Measurements from ENCODE around the gene TFEB.

Gene TFEB

DNA sequence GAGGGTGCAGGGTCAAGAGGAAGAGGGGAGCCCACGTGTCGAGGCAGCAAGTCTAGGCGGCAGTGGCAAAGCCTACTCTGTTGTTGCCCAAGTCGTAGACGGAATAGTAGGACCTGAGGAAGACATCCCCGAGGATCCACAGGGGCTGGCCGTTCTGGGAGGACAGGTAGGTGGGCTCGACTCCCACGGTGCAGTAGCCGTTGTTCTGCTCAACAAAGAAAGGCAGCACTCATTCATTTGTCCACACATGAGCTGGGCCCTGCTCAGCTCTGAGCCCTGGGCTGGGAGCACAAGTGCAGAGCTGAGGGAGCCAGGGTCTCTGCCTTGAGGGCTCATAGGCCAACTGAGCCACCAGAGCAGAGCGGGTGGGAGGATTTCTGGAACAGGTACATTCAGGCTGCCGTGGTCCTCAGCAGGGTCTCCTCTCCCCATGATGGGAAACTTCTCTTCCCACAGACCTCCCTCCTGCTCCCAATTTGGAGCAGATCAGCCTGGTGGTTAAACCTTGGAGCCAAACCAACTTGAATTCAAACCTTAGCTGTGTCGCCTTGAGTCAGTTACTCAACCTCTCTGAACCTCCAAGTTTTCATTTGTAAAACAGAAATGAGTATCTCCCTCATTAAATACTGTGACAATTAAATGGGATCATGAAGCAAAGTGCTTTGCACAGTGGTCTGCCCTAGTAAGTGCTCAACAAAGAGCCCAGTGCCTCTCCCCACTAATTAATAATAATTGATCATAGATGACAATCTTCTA is 1.6 kb upstream of the TFEB start:
- DNase-seq: no peak

DNA sequence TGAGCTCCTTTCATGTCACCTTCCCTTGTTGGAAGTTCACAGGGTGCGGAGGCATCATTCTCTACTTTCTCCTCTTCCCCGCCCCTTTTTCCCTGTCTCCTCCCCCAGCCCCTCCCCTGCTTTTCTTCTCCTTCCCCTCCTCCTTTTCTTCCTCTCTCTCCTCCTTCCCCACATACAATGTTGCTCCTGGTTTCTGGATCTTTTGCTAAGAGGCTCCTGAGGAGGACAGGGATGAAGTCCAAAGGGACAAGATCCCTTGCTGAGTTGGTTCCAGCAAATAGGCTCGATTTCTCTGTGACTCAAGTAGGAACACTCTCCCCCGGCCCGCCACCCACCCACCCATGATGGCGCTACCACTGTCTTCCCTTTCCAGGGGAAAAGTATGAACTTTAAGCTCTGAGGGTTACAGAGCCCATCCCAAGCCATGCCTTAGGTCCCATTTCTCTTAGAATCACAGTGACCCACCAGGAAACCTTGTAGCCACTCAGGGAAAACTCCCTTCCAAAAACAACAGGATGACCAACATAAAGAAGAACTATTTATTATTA is 852 bp upstream of the TFEB start:
- no peak for DNase-seq

DNA sequence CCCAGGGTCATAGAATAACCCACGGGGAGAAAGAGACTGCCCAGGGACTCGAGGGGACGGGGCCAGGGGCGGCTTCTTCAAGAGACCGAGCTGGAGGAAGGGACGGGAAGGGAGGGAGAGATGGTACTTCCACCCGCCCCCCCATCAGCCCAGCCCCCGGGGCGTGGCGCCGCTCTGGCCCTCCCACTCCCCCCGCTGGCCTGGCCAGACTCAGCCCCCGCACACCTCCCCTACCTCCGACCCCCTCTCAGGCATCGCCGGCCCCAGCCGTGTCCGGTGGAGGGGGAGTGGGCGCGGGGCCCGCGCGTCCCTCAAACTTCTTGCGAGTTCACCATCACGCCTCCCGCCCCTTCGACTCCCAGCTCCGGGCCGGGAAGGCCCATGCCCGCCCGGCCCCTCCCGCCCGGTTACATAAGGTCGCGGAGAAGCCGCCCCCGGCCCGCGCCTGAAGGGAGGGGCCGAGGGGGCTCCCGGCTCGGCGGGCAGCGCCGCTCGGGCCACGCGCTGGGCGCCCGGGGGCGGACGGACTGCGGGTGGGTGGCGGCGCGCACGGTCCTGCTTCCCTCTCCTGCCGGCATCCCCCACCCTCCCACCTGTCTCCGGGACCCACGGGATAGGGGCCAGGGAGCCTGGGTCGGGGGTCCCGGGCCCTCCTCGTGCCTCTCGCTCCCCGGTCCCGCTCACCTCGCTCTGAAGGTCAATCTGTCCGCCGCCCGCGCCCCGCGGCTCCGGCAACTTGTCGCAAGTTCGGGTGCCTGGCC is 562 bp downstream of the TFEB start:
- DNase-seq: no peak

DNA sequence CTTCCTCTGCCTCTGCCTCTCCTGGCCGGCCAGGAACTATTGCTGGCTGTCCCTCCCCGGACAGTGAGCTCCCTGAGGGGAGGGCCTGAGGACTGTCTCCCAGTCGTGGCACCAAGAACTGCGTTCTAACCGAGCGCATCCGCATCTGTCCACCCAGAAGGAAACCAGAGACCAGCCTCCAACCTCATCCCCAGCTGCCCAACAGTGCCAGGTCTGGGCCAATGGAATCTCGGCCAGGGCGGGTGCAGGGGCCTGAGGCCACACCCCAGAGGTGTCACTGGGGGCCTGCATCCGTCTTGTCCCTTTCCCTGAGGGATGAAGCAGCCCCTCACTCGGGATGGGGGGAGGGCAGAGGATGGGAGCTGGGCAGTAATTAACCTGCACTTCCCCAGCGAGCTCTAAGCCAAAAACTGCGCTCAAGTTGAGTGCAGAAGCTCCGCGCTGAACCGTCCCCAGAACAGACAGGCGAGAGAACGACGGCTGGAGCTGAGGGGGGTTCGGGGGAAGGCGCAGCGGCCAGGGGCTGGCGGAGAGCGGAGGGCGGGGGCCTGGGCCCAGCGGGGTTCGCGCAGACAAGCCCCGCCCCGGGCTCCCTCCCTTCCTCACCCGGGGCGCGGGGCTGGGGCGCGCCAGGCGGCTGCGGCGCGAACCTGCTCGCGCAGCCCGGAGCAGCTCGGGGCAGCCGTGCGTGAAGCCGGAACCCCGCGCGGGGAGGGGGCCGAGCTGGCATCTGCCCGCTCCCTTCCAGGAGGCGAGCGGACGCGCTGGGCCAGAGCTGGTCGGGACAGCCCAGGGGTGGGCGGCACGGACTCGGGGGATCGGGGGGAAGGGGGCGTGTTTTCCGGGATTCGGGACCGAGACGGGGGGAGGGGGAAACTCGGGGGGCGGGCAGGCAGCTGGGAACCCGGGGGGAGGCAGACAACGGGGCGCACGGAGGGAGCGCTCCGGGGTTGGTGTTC is 1.4 kb downstream of the TFEB start:
- no peak for DNase-seq

DNA sequence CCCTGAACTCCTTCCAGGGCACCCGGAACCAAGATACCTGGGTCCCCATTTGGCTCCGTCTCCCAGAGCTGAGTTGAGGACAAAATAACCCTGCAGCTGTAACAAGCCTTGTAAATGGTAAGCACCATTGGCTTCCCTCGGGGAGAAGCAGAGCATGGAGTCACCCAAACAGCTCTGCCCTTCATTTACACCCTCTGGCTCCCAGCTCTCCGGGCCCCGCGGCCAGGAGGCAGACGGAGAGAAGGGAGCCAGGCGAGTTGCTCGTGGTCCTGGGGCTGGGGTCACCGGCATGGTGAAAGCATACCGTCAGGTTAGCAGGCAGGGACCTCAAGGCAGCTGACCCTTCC is 2.1 kb downstream of the TFEB start:
- DNase-seq: no peak

DNA sequence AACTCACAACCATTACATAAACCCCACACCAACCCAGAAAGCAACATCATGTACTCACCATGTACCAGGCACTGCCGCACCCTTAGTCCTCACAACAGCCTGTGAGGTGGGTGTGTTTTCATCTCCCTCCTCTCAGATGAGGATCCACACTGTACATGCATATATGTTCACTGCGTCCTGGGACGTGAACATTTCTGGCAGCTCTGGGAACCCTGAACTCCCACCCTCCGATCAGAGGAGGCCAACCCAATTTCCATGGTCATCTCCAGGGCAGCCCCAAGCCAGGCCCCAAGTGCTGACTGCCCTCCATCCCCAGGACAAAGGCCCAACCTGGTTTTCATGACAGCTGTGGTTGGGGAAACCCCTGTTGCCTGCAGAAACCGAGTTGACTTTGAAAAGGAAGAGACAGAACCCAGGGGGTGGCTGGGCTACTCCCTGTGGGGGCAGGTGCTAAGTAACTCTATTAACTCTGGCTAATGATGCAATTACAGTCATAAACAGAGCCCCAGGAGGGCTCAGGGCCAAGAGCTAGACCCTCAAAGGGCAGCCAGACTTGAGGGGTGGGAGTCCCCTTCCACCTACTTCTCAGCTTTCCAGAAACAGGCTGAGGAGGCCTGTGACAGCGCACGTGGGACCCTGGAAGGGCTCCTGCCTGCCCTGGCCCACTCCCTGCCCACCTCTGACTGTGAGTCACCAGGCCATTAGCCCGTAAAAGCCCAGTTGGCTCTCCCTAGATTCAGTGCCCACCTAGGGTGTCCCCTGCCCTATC is 2.6 kb downstream of the TFEB start:
- DNase-seq: no peak

DNA sequence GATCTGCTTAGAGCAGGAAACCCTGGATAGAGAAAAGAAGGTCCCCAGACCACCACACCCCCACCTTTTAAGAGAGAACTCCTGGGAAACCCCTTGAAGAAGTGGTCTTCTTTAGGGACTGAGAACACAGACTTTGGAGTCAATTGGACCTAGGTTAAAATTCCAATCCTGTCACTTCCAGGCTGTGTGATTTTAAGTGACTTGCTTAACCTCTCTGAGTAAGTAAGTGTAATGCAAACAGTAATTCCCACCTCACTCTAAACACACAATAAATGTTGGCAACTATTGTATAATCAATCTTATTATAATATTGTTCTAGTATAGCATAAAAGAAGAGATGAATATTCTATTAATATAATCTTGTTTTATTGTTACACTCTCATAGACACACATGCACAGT is 3.3 kb downstream of the TFEB start:
- no peak for DNase-seq

DNA sequence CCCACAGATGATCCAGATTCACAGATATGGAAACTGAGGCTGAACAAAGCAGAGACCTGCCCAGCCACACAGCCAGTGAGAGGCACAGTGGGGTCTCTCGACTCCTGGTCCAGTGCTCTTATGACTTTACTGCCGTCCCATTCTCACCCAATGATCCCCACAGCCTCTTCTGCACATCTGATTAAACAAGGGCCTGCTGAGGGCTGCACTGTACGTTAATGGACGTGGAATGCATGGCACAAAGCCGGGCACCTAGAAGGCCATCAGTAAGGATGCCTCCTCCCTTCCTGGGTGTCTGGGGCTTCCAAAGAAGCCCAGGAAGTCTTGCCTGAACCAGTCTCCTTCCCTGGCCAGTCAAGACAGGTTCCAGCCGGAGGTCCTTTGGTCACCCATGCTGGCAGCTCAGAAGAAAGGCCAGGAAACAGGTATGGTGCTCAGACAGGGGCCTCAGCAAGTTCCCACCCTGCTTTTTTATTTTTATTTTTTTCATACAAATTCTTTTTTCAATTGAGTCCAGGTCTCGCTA is 3.8 kb downstream of the TFEB start:
- no peak for DNase-seq

DNA sequence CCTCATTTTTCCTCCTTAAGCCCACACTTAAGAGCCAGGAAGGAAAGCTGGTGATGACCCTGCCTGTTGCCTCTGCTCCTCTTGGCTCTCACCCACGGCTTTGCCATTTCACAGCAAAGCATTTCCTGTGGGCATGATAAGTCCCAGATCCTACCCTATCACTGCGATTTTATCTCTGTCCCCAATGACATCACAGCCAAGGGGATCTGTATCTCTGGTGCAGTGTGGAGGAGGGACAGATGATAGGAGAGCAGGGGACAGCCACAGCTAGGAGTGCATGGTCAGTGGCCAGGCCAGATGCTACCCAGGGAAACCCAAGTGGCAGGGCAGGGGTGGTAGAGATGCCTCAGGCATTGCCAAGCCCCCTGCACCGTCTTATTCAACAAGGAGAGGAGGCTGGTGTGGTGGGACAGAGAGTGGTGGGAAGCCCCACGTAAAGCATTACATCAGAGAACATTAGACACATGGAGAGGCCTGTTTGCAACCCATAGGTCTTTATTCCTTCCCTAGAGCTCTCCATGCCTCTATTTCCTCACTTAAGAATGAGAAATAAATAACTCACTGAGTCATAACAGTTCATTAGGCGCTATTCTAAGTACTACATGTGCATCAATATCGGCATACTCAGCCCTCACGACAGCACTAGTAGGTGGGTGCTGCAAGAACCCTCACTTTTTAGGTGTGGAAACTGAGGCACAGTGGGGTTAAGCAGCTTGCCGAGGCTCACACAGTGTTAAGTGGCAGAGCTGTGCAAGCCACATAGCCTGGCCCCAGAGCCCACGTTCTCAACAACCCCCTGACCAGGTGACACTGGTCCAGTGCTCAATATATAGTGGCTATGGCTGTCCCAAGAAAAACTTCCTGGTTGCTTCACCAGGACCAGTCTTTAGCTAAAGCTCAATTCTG is 4.6 kb downstream of the TFEB start:
- no peak for DNase-seq

DNA sequence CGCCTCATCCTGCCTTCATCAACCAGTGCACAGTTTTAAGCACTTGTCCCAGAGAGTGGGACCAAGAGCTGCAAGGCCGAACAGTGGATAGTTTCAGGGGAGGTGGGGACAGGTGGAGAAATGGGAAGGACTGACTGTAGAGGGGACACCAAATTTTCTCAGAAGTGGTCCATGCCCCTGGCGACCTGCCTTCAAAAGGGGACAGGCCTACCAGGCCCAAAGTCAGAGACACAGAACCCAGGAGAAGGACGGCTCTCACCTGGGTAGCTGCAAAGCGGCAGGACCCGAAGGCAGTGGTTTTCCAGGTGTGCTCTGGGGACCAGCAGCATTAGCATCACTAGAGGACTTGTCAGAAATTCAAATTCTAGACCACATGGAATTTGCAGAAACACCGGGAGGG is 5.8 kb downstream of the TFEB start:
- DNase-seq: no peak

DNA sequence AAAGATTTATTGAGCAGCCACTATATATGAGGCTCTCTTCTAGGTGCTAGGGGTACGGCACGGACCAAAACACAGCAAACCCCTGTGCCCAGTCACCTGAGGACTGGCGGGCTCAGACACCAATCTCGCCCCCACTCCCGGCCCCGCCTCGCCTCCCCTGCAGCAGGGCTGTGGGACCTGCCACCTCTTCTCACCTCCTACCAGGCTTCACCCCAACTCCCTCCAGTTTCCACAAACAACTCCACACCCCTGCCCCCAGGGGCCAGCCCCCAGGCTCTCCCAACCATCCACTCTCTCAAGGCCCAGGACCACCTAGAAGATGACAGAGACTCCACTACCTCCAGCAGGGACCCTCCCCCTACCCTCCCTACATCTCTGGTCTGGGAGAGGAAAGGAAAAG is 6.5 kb downstream of the TFEB start:
- DNase-seq: no peak

DNA sequence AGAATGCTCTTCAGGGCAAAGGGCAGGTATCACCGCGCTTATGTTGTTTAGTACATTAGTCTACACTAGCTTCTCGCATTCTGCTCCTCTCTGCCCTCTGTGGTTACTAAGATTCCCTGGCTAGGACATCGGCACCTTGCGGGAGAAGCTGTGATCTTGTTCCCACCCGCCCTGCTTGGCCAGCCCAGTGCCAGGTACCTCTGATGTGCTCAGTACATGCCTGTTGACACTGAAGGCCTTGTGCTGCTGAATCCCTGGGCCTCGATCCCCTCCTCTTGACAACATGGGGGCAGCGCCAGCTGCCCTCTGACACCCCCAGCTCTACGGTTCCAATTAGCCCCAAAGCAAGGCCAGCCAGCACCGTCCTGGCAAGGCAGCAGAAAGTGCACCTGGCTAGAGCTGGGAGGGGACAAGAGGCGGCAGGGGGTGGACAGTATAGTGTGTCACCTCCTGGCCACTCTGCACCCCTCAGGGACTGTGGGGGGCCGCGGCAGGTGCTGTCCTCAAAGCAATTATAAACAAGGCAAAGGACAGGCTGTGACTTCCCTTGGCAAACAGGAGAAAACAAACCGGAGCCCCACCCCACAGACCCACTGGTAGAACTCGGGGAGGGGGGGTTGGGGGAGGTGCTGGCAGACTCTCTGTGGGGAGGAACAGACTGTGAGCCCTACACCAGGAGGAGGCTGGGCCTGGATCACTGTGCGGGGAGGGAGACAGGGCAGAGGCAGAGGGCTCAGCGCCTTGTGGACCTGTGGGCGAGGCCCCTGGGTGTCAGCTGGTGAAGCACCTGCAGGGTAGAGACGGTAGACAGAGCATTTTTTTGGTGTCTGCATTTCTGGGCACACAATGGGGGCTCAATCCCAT is 7.1 kb downstream of the TFEB start:
- no peak for DNase-seq

DNA sequence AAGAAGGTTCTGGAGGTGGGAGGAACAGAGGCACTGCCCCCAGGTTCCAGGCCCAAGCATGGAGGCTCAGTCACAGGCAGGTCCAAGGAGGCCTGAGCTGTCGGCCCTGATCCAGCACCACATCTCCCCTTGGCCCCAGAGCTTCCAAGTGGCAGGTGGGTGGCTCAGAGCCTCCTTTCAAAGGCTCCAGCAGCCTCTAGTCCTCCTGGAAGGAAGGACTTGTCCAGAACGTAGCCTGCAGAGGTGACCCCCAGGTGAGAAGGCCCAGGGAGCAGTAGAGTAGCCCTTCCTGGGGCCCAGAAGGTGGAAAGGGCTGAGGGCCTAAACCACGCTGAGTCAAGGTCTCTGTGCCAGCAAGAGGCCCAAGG is 7.7 kb downstream of the TFEB start:
- no peak for DNase-seq

DNA sequence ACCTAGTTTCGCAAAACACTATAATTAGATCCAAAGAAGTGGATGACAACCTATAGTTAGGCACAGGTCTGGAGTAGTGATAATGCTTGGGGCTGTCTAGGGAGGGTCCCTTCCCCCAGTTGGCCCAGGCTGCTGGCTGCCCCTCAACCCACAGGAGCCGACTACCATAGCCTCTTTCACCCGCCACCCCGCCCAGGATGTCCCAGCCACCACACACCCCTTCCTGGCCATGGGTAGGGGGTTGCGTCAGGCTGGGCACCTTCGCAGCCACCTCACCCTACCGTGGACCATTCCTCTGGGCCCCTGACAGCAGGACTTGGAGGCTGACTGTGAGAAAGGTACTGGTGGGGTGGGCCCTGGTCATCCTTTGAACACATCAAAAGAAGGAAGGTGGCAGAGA is 8.5 kb downstream of the TFEB start:
- DNase-seq: no peak

DNA sequence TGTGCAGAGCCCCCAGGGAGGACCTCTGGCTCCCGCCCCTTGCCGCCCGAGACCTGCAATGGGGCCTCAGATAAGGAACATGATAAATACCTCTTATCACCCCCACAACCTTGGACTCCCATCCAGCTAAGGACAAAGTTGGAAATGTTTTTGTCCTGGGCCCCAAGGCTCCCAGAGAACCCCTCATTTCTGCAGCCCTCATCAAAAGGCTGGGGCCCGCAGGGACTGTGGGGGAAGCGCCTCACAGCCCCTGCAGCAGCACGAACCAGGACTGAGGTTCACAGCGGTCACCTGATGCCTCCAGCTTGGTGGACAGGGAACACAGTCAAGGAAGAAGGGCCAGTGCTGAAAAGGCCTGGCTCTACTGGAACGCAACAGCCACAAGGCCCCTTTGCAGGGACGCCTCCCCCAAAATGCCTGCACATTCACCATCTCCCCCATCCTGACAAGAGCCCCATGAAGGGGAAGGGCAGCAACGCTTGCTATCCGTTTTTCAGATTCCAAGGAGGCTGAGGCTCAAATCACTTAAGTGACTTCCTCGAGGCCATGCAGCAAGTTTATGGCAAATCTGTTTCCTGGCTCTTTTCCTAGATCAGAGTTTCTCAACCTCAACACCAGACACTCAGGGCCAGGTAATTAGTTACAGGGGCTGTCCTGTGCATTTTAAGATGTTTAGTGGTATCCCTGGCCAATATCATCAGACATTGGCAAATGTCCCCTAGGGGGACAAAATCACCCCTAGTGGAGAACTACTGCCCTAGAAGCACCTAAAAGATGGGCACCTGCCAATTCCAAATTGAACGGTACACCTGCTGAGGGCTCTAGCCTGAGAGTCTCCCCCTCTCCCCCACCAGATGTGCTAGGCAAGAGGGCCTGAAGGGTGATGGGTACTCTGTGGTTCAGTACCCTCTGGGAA is 10.6 kb downstream of the TFEB start:
- DNase-seq: no peak

DNA sequence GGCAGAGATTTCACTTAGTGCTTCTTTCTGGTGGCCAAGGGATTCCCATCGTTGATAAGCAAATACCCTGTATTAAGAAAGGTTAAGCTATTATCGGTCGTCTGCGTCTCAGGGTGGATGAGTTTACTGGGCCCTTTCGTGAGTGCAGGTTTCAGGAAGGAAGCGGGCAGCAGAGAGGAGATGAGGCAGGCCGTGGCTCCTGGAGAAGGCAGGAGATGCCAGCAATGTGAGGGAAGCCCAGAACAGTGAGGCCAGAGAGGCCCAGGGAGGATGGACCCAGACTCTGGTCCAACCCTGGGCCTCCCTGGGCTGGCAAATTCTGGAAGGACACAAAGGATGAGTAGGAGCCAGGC is 11.2 kb downstream of the TFEB start:
- DNase-seq: no peak

DNA sequence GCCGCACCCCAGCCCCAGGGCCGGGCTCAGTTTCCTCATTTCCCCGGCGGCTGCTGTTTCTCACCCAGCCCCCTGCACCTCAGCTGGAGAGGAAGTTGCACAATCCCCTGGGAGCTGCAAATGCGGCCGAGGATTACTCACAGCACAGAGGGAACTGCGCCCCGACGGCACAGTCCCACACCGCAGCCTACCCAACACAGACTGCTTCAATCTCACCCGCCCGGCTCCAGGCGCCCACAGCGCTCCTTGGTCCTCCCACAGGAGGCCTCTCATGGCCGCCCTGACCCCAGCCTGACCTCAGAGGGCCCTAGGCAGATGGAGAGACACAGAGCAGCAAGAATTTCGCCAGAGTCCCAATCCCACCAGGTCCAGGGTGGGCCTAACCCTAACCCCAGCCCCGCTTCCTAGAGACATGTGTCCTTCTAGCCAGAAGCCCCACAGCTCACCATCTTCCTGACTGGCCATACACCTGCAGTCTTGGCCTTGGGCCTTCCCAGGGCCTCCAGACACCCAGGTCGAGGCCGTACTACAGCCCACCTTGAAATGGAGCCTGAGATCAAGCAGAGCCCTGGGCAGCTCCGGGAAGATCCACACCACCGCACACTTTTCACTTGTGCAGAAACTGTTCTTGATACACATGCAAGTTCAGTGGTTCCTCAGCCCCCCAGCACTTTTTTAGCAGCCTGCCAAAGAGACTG is 11.7 kb downstream of the TFEB start:
- DNase-seq: peak; percentile 41

DNA sequence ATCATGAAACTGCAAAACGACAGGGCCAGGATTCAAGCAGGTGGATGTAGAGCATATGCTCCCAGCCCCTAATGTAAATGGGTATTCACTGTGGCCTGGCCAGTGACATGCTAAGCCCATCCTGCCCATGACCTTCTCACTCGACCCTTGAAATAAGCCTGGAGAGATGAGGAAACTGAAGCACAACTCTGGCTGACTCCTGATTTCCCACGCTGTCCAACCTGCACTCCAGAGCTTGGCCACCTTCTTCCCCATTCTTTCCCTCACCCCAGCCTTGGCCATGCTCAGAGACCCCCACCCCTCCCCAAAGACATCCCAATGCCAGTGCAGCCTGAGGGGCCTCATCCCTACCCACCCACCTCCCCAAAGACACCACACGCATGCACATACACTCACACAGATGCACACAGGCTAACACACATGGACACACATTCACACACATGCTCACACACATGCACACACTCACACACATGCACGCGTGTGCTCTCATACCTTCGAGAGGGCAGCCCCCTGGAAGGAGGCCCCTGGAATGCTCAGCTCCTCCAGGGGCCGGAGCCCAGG is 12.4 kb downstream of the TFEB start:
- no peak for DNase-seq

Data from NCI-H1436 treated with DMSO at 0.1 percent for 48 hours (cell line).